Stimulated activated CD8-positive, alpha-beta memory T cell treated with anti-CD3 and anti-CD28 coated beads, Interleukin-12 subunit alpha, Interleukin-12 subunit beta, amount 100 ng/mL, for 24 hours (primary cell): ENCODE results near the gene TMPRSS4.

ENCODE experiments used
- DNase-seq: peaks from one replicate; pipeline ENCODE4 v3.0.0-alpha.2; 2020; ENCODE audit errors: extremely low read depth

The TMPRSS4 gene

DNA sequence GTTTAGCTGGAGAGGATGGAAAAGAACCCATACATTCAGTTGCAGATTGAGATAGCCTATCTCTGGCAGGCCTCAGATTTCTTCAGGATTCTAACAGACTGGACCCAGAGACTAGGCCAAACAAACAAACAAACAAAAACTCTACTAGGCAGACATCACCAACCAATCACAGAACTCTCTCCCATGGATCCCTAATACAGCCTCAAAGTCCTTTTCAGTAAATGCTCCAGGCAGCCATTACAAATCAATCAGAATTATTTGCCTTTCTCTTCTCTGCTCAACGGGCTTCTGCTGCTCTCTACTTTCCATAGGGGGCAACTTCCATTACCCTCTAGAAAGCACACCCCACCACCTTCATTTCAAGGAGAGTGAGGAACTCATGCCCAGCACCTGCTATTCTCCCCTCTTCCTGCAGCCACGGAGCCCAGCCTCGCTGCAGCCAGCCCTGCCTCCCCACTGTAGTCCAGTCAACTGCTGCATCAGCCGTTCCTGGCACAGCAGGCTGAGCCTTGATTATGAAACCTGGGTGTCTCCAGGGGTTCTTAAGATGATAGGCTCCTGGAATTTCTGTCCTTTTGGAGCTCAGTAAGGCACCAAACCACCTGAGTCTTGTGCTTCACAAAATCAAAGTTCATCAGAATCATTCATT lies 28.9 kb downstream of the TMPRSS4 start:
- no peak for DNase-seq

DNA sequence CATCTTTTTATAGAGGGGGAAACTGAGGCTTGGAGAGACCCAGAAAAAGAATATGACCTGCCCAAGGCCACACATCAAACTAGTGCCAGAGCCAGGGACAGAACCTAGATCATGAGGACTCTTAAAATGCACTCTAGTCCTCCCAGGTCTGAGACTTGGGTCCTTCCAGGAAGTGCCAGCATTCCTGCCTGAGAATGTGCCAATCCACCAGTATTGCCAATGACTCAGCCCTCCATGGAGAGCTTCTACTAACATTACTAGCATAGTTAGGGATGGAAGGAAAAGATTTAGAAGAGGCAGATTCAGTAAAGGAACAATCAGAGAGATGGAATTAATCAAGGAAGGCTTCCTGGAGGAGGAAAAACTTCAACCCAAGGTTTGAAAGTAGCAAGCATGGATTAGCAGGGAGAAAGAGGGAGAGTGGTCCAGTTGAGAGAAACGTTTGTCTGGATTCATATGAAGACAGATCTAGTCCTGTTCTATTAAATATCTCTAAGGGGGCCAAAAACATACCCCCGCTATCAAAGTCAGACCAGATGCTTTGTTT lies 30.0 kb downstream of the TMPRSS4 start:
- no peak for DNase-seq

DNA sequence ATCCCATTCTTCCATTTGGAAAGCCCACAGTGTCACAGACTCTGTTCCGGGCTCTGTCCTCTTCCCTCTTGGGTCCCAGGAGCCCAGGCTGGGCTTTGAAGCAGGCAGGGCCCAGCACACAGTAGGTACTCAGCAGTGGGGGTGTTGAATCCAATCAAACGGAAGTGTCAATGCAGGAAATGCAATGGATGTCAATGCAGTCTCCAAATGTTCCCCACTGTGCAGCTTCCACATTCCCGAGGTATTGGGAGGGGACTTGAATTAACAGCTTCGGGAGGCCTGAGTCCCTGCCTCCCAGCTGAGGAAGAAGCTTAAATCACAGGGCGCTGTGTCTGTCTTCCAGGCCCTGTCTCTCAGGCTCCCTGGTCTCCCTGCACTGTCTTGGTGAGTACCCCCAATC lies 31.6 kb downstream of the TMPRSS4 start:
- DNase-seq: no peak

DNA sequence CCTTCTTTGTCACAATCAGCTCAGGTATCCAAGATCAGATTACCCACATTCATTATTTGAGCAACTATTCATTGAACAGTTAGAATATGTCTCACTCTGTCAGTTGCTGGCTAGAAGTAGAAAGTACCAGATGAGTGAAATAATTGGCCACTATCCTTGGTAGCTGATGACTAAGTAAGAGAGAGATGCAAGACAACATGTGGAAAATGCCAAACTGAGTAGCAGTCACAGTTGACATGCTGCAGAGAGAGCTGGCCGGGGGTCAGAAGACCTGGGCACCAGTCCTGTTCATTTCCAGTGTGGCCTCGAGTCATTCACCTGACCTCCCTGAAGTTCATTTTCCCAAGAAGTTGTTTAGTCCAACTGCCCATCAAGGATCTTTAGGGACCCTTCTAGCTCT lies 32.4 kb downstream of the TMPRSS4 start:
- no peak for DNase-seq

DNA sequence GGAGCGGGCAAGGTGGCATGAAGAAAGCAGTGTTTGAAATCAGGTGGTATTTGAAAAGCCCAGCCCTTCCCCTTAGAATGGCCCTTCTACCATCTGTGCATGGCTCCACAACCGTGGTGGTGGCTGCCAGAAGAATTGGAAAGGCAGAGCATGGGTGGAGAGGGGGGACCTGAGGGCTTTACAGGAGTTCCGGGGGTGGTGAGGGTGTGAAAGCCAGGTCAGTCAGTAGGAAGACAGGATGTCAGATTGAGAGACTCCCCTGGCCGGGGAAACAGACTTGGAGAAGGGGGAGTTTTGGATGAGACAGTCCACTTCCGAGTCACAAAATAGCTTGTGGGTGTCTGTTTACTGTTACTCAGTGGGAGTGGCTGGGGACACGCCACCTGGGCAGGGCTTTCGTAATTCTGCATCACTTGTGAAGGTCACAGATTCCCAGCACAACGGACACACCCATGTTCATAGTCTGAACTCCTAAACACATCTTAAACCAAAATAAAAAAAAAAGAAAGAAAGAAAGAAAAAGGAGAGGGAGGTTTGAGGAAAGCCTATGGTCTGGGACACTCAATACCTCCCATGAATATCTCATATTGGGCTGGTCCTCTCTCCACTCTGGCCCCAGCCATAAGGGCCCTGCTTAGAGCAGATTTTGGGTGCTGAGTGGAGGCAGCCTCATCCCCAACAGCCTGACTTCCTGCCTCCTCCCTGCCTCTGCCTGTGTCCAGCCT lies 34.3 kb downstream of the TMPRSS4 start:
- no peak for DNase-seq

DNA sequence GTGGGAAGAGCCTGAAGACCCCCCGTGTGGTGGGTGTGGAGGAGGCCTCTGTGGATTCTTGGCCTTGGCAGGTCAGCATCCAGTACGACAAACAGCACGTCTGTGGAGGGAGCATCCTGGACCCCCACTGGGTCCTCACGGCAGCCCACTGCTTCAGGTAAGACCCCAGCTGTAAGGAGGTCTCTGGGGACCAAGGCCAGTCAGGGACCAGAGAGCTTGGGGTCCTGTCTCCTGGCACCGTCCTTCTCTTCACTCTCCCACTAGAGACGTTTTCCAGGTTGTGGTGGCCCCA lies 34.8 kb downstream of the TMPRSS4 start:
- DNase-seq: no peak

DNA sequence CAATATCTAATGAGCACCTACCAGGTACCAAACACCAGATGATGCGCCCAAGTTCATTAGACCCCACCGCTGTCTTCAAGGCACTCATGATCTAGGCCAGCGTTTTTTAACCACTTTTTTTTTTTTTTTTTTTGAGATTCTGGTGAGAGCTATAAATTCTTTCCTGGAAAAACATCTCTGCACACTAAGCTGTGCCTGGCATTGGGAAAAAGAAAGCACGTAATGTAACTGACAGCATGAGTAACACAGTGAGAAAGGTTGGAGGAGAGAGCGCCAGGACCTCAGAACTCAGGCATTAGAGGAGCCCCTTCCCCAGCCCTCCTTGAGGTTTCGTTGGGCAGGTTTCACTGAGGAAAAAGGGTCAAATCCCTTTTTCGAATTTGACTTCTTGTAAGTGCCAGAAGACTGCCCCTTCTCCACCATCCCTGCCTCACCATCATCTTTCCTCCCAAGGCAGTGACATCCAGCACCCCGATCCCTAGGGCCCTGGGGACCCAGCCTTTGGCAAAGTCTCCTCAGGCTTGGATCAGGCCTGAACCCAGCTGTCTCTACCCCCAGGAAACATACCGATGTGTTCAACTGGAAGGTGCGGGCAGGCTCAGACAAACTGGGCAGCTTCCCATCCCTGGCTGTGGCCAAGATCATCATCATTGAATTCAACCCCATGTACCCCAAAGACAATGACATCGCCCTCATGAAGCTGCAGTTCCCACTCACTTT lies 36.0 kb downstream of the TMPRSS4 start:
- no peak for DNase-seq

DNA sequence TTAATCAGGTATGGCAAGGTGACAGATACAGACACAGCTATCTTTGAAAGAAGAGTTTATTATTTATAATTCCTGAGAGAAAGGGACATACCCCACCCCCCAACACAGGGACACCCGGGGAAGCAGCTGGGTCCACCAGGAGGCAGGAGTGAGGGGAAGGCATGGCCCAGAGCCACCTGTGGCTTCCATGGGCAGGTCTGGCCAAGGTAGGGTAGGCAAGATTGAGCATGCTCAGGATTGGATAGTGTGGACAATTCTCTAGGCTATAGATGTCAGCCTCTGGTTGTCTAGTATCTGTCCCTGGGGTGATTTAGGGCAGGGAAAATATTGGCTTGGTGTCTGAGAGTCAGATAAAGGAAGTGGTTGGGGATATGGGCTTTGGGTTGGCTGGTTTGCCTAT lies 37.4 kb downstream of the TMPRSS4 start:
- DNase-seq: no peak

DNA sequence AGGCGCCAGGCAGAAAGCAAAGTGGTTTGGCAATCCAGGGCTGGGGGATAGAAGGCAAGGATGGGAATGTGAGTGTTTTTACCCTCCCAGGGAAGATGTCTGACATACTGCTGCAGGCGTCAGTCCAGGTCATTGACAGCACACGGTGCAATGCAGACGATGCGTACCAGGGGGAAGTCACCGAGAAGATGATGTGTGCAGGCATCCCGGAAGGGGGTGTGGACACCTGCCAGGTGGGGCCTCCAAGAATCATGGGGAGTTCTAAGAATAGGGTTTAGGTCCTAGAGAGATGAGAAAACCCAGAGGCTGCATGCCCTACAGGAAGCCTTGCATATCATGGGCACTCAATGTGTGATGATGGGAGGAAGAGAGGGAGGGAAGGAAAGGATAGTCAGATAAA lies 38.2 kb downstream of the TMPRSS4 start:
- no peak for DNase-seq

DNA sequence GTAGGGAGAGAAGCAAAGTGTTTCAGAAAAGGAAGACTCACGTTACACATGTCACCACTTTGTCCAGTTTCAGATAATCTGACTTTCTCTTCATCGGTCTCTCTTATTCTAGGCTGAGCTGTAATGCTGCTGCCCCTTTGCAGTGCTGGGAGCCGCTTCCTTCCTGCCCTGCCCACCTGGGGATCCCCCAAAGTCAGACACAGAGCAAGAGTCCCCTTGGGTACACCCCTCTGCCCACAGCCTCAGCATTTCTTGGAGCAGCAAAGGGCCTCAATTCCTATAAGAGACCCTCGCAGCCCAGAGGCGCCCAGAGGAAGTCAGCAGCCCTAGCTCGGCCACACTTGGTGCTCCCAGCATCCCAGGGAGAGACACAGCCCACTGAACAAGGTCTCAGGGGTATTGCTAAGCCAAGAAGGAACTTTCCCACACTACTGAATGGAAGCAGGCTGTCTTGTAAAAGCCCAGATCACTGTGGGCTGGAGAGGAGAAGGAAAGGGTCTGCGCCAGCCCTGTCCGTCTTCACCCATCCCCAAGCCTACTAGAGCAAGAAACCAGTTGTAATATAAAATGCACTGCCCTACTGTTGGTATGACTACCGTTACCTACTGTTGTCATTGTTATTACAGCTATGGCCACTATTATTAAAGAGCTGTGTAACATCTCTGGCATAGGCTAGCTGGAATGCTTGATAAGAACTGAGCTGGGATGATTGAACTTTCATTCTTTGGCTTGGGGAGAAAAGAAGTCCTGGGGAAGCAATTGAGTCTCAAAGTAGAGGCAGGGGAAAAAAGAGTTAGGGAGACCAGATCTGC lies 41.1 kb downstream of the TMPRSS4 start:
- DNase-seq: no peak

DNA sequence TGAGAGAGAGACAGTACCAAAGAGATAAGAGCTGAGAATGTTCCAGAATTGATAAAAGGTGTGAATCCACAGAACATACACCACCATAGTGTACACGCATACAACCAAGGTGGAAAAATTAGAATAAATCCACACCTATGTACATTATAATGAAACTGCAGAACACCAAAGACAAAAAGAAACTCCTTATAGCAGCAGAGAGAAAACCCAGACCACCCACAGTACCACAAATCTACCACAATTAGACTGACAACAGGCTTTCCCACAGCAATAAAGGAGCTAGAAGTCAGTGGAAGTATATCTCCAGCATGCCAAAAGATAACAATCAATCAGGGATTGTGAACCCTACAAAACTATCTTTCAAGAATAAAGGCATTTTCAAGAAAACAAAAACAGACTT lies 43.9 kb downstream of the TMPRSS4 start:
- no peak for DNase-seq

DNA sequence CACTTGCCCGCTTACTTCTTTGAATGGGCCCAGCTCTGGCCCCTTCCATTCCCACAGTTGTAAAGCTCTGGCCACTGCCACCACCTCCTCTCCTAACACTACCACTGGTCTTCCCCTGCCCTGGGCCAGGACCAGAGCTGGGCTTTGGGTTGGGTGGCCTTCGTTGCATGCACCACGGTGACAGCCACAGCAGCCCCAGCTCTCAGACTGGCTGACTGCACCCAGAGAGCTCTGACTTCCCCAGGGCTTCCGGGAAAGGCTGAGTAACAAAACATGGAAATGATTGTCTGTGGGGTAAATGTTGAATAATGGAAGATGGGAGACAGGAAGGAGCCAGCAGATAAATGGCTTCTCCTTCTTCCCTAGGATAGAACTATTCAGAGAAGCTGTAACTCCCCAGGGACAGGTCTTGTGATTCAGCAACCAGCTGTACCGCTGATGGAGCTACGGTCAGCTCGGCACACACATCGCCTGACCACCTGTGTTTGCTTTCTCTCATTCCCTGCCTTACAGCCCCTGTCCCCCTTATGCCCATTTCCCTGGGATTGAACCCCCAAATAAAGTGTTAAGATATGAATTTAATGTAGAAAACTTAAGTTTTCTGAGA lies 48.2 kb downstream of the TMPRSS4 start:
- no peak for DNase-seq

DNA sequence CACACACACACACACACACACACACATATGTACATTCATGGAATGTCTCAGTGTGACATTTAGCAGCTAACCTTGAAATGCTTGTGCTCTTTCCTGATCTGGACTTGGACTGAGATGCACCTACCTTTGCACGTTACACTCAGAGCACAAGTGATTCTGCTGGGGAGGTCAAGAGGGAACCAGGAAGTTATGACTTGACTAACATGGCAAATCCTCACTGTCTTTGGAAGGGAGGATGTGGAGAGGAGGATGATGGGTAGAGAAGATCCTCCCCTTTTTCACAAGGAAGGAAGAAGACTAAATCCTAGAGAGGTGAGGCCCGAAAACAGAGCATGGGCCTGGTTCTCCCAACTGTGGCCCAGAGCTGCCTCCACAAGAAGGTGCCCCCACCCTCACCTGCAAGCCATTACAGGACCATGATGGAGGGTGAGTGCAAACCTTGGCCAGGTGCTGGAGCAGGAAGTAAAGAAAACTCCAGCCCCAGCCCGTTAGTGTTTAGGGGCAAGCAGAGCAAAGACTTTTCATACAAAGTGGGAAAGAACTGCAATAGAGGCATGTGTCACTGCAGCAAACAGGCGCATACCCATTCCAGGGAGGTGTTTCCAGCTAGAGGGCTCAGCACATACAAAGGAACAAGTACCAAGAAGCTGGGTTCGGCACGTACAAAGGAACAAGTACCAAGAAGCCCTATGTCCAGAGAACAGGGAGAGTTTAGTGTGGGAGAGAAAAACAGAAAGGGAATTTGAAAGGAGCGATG lies 49.4 kb downstream of the TMPRSS4 start:
- no peak for DNase-seq

DNA sequence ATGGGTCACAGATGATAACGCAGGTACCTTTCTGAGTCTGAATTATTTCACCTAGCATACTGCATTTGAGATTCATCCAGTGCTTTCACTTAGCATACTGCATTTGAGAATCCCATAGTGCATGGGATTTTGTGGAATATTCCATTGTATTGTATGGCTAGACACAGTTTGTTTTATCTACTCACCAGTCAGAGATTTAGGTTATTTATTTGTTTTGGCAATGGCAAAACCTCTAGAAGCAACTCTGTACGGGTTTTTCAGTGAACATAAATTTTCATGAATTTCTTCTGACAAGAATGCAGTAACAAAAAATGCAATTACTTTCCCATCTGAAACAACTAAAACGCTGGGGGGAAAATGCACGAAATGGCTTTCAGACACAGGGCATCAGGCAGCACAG lies 51.4 kb downstream of the TMPRSS4 start:
- DNase-seq: no peak

DNA sequence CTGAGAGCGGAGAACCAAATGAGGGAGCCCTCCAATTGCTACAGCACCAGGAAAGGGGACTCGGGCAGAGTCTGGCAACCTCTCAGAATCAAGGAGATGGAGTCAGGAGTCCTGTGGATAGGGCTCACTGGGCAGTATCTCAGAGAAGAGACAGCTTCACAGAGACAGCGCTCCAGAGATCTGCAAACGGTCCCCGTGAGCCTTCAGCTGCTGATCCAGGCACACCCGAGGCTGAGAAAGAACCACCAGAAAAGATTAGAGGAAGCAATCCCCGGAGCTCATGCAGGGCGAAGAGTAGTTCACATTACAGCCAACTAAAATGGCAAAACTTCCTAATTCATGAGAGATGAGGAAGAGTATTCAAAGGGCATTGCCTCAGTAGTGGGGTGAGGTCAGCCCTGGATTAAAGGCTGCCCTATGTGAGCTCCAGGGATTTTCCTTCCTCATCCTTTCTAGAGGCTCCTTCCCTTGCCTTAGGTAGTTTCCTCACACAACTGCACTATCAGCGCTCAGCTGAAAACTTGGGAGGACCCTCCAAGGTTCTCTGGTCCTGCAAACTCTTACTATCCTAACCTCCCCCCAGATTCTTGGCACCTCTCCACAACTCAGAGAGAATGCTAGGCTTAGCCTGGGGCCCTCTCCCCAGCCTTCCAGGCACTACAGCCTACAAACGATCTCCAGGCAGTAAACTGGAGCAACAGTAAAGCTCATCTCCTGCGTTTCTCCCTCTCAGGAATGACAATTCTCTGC lies 52.0 kb downstream of the TMPRSS4 start:
- DNase-seq: no peak

DNA sequence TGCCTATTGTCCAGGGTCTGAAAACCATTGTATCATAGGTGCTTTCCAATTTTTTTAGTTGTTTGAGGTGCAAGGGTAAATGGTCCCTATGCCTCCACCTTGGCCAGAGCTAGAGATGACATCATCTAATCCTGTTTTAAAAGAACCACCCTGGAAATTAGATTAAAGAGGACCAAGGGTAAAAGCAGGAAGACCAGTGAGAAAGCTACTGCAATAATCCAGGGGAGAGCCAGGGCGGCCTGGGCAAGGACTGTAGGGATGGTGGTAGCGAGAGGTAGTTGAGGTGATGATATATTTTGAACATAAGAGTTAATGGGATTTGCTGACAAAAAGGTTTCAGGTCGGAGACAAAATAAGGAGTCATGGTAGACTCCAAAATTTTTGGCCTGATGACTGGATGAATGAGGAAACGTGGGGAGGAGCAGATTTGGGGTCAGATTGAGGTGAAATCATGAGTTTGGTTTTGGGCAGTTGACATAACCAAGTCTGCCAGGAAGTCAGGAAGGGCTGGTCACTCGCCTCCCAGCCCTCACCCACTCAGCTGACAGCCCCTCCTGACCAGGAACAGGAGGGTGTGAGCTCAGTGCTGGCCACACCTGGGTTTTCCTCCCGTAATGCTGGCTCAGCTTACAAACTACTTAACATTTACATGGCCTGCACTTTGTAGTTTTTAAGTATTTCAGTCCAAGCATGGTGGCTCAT lies 52.7 kb downstream of the TMPRSS4 start:
- no peak for DNase-seq

DNA sequence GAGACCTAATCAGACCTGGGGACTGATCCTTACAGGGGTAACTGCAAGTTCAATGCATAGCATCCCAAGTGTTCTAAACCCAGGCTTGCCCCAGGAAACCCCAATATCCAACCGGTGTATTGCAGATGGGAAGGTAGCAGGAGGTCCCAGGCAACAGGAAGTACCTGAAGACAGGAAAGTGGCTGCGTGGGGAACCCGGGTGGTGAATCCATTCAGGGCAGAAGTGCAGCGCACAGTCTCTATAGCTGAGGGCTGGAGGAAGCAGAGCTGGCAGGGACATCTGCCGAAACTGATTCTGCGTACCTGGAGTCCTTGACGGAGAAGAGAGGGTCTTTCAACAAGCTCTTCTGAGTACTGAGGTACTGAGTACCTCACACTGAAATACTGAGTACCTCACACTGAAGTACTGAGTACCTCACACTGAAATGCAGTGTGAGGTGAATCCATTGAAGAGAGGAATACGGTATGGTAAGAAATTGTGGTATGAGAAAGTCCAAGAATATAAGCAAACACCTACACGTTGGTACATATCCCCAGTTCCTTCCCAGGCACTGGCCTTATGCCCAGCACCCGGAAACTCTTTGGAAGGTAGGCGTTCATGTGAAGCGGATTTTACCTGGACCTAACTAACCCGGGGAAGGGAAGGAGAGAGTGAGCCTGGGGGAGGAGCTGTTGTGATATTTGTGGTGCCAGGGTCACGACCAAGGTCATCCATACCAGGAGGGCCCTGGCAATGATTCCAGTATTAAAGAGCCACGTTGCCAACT lies 55.7 kb downstream of the TMPRSS4 start:
- DNase-seq: no peak

DNA sequence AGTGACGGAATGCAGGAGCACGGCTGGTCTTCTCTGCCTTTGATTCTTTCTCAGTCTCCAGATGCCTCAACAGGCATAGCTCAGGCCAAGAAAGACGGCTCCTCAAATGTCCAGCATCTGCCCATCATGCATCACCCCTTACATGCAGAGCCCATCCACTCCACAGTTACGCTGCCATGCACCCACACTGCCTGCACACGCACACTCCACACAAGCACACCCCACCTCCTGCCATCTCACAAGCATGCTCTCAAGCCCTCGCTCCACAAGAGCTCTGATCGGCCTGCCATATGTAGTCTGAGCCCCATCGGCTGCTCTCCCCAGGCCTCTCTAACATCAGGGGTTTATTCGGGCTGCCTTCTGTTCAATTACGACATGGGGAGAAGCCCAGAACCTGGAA lies 56.9 kb downstream of the TMPRSS4 start:
- no peak for DNase-seq
